CD14-positive monocyte (primary cell): ENCODE data around the gene IMPACT. TPM values are rescaled to one million over a fixed set of nuclear protein-coding genes. Genes with fewer than 3 reads are reported as not detected.

Source experiments
- DNase-seq, 3 donors: peaks; one replicate each; pipeline ENCODE4 v3.0.0-alpha.2; 2011 to 2022
- H2AFZ ChIP-seq: 2 replicates; pipeline ENCODE4 v1.6.0; 2012; ENCODE audit warnings: mild to moderate bottlenecking, low read depth, low read length, inconsistent platforms; ENCODE audit not compliant: insufficient read depth, poor library complexity, severe bottlenecking
- H3K27ac ChIP-seq, 2 donors: 1 replicate in 1 of 2; 2 replicates in 1 of 2; pipeline ENCODE4 v1.5.1; 2012 to 2013; ENCODE audit warnings: low read length in 2 of 2, control low read depth in 1 of 2, inconsistent platforms in 1 of 2, low read depth in 1 of 2, mild to moderate bottlenecking in 1 of 2
- H3K27me3 ChIP-seq, 2 donors: one replicate each; pipeline versions ENCODE4 v1.6.0 to v1.6.1; 2011 to 2013; ENCODE audit warnings: low read length in 2 of 2; ENCODE audit not compliant: control insufficient read depth in 2 of 2, insufficient read depth in 2 of 2
- H3K36me3 ChIP-seq, 2 donors: replicated peaks in 1 of 2; 1 replicate in 1 of 2; 2 replicates in 1 of 2; pipeline versions ENCODE4 v1.5.1 to v1.6.1; 2012 to 2013; ENCODE audit warnings: low read length in 2 of 2, control low read depth in 1 of 2, inconsistent platforms in 1 of 2, mild to moderate bottlenecking in 1 of 2; ENCODE audit not compliant: insufficient read depth in 2 of 2, control insufficient read depth in 1 of 2
- H3K4me1 ChIP-seq, 2 donors: 1 replicate in 1 of 2; 2 replicates in 1 of 2; pipeline versions ENCODE4 v1.5.1 to v1.6.1; 2012 to 2013; ENCODE audit warnings: low read length in 2 of 2, control low read depth in 1 of 2, inconsistent platforms in 1 of 2, mild to moderate bottlenecking in 1 of 2, moderate library complexity in 1 of 2; ENCODE audit not compliant: insufficient read depth in 2 of 2, control insufficient read depth in 1 of 2
- H3K4me2 ChIP-seq: replicated peaks from 2 replicates; pipeline ENCODE3; 2012; ENCODE audit warnings: low read length, moderate library complexity, mild to moderate bottlenecking; ENCODE audit not compliant: poor library complexity, severe bottlenecking; ENCODE audit errors: extremely low read depth
- H3K4me3 ChIP-seq, 3 experiments: fragments of 200-600 bp in 1 of 3; sonication (generic) in 1 of 3; replicated peaks in 1 of 3; 1 replicate in 2 of 3; 2 replicates in 1 of 3; pipeline ENCODE4 v1.5.1; 2011 to 2013; ENCODE audit warnings: low read length in 3 of 3, mild to moderate bottlenecking in 3 of 3, control low read depth in 2 of 3, low read depth in 2 of 3, inconsistent platforms in 1 of 3, moderate library complexity in 1 of 3
- H3K79me2 ChIP-seq: 2 replicates; pipeline ENCODE4 v1.6.0; 2012; ENCODE audit warnings: mild to moderate bottlenecking, control low read depth, inconsistent platforms, low read length, moderate library complexity; ENCODE audit not compliant: insufficient read depth
- H3K9ac ChIP-seq: 2 replicates; pipeline ENCODE4 v1.6.0; 2017; ENCODE audit warnings: low read length, mild to moderate bottlenecking; ENCODE audit not compliant: insufficient read depth, poor library complexity, severe bottlenecking
- H3K9me3 ChIP-seq, 2 donors: replicated peaks in 1 of 2; 1 replicate in 1 of 2; 2 replicates in 1 of 2; pipeline versions ENCODE4 v1.5.1 to v1.6.1; 2012 to 2013; ENCODE audit warnings: low read length in 2 of 2, control low read depth in 1 of 2; ENCODE audit not compliant: control insufficient read depth in 1 of 2, insufficient read depth in 1 of 2
- H4K20me1 ChIP-seq: 2 replicates; pipeline ENCODE4 v1.6.0; 2012; ENCODE audit warnings: mild to moderate bottlenecking, low read length, control low read depth, moderate library complexity; ENCODE audit not compliant: insufficient read depth
- H3K27ac Mint-ChIP-seq, 7 donors: one replicate each; pipeline ENCODE4 v1.8.0; 2020; ENCODE audit warnings: mild to moderate bottlenecking in 7 of 7, mixed read lengths in 7 of 7, moderate library complexity in 6 of 7, inconsistent platforms in 2 of 7
- H3K27me3 Mint-ChIP-seq, 3 donors: one replicate each; pipeline ENCODE4 v1.8.0; 2021 to 2022; ENCODE audit warnings: low read depth in 3 of 3, mild to moderate bottlenecking in 3 of 3, mixed read lengths in 3 of 3, moderate library complexity in 3 of 3, inconsistent platforms in 1 of 3
- H3K36me3 Mint-ChIP-seq, 2 donors: one replicate each; pipeline ENCODE4 v1.8.0; 2020; ENCODE audit warnings: mixed read lengths in 2 of 2, inconsistent platforms in 1 of 2, mild to moderate bottlenecking in 1 of 2
- H3K4me1 Mint-ChIP-seq: one replicate; pipeline ENCODE4 v1.8.0; 2020; ENCODE audit warnings: mild to moderate bottlenecking, mixed read lengths
- H3K4me3 Mint-ChIP-seq, 2 donors: one replicate each; pipeline ENCODE4 v1.8.0; 2020; ENCODE audit warnings: mild to moderate bottlenecking in 2 of 2, mixed read lengths in 2 of 2, moderate library complexity in 1 of 2
- H3K9me3 Mint-ChIP-seq, 7 donors: one replicate each; pipeline ENCODE4 v1.8.0; 2020 to 2022; ENCODE audit warnings: mixed read lengths in 7 of 7, mild to moderate bottlenecking in 6 of 7, moderate library complexity in 6 of 7, inconsistent platforms in 2 of 7
- CTCF ChIP-seq: fragments of 200-600 bp; IDR thresholded peaks from one replicate; pipeline ENCODE4 v1.8.0; 2022; ENCODE audit warnings: antibody characterized with exemption, mild to moderate bottlenecking
- WGBS: methylation state at CpG from one replicate; pipeline ENCODE4 v1.1.5; 2013; ENCODE audit warnings: missing lambda C conversion rate; ENCODE audit not compliant: insufficient coverage; 5-methylcytosine and 5-hydroxymethylcytosine counted together
- intact Hi-C, 2 donors: fragments of 100-400 bp; cut with micrococcal nuclease; formaldehyde crosslinking; loops; one replicate each; pipeline versions ENCODE4 v1.15.0 to v1.15.1; 2023
- polyA plus RNA-seq, 3 donors: library from polyadenylated mRNA; depleted of rRNA in 1 of 3; unstranded in 2 of 3; stranded (reverse) in 1 of 3; fragments of 300-500 nt in 2 of 3; fragments of >200 nt in 1 of 3; fragmentation: Illumina TruSeq in 2 of 3; gene quantifications; 1 replicate in 2 of 3; 2 replicates in 1 of 3; pipeline ENCODE4 v1.2.3, GENCODE V29; 2012 to 2021

The IMPACT gene
- polyA plus RNA-seq, 3 donors, result 8.9 to 19.7 (median 15.8) TPM

DNA sequence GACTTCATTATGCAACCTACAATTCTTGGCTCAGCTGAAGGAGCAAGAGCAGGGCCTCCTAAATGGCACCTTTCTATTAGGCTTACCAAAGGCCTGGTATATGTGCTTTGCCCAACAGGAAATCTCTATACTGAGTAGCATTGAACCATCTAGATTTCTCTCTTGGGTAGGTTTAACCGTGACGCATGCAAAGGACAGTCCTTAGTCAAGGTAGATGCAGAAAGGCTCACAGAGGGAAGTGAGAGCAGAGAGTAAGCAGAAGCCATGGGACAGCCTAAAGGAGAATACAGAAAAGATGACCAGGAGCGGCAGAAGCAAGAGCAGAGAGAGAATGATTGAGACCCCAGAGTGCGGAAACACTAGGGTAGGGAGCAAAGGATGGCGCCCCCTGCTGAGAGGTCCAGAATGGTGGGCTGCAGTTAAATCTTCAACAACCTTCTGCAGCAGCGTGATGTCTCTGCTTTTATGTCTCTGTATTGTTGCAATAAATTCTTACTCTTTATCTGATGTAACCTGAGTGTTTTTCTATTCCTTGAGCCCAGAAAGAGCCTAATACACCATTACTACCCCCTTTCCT is 24.2 kb upstream of the IMPACT start:
- Mint-ChIP-seq H3K36me3 (no peaks in the 10 kb centered on the region), H3K4me3 (no peak overlapping the region), H3K27me3 (peaks cover under 1 to 9% (median 2%) of the 10 kb centered on the region in 3 donors), H3K4me1 (peaks cover 20% of the 10 kb centered on the region), H3K9me3 (peaks cover 0 to 4% (median 0%) of the 10 kb centered on the region in 7 donors), H3K27ac (no peak overlapping the region)
- Histone ChIP-seq H3K36me3 (no peaks in the 10 kb centered on the region), H3K4me1 (peaks cover 10 to 15% of the 10 kb centered on the region in 2 donors), H3K79me2 (peaks cover 3% of the 10 kb centered on the region), H3K4me2 (no peak overlapping the region), H2AFZ (no peak overlapping the region), H3K9me3 (no peaks in the 10 kb centered on the region), H4K20me1 (no peaks in the 10 kb centered on the region), H3K4me3 (no peak overlapping the region), H3K9ac (no peak overlapping the region), H3K27ac (no peak overlapping the region), H3K27me3 (no peaks in the 10 kb centered on the region)
- intact Hi-C loops, result no loop called here
- peak; percentile 32 for TF ChIP-seq CTCF
- WGBS, result 73% methylated on average over 3 of the region's 6 CpGs
- peak in 1 of 3 donors; percentile 8 for DNase-seq

- no peak for DNase-seq
- TF ChIP-seq CTCF, result no peak
- H4K20me1 ChIP-seq, result no peaks in the 10 kb centered on the region
- H3K4me3 Mint-ChIP-seq, result no peak overlapping the region
- H3K27me3 Mint-ChIP-seq, result peaks cover 2 to 9% (median 2%) of the 10 kb centered on the region in 3 donors
- H3K4me2 ChIP-seq, result no peak overlapping the region
- H2AFZ ChIP-seq, result no peak overlapping the region
- H3K79me2 ChIP-seq, result no peaks in the 10 kb centered on the region
- H3K4me1 ChIP-seq, result peaks cover 6 to 10% of the 10 kb centered on the region in 2 donors
- H3K4me1 Mint-ChIP-seq, result peaks cover 18% of the 10 kb centered on the region
- intact Hi-C loops, result no loop called here
- H3K27ac Mint-ChIP-seq, result no peak overlapping the region
- 98% methylated on average over 5 of the region's 5 CpGs for WGBS
- no peaks in the 10 kb centered on the region for H3K36me3 ChIP-seq
- peaks cover 0 to 4% (median 0%) of the 10 kb centered on the region in 7 donors for H3K9me3 Mint-ChIP-seq
- H3K9me3 ChIP-seq, result no peaks in the 10 kb centered on the region
- H3K9ac ChIP-seq, result no peak overlapping the region
- no peaks in the 10 kb centered on the region for H3K36me3 Mint-ChIP-seq
- no peak overlapping the region for H3K27ac ChIP-seq
- no peak overlapping the region for H3K4me3 ChIP-seq
- H3K27me3 ChIP-seq, result no peaks in the 10 kb centered on the region
Measured at GRCh38 chr18:24403076-24403475, 23.4 kb upstream of the IMPACT start.
